GM21619 (cell line): ENCODE measurements around the gene OR8D2.

Experiments
- ATAC-seq: cut with Tn5 transposase; IDR thresholded peaks from one replicate; pipeline ENCODE4 v1.9.1; 2021; ENCODE audit not compliant: unreplicated experiment

Gene OR8D2, protein sequence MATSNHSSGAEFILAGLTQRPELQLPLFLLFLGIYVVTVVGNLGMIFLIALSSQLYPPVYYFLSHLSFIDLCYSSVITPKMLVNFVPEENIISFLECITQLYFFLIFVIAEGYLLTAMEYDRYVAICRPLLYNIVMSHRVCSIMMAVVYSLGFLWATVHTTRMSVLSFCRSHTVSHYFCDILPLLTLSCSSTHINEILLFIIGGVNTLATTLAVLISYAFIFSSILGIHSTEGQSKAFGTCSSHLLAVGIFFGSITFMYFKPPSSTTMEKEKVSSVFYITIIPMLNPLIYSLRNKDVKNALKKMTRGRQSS

DNA sequence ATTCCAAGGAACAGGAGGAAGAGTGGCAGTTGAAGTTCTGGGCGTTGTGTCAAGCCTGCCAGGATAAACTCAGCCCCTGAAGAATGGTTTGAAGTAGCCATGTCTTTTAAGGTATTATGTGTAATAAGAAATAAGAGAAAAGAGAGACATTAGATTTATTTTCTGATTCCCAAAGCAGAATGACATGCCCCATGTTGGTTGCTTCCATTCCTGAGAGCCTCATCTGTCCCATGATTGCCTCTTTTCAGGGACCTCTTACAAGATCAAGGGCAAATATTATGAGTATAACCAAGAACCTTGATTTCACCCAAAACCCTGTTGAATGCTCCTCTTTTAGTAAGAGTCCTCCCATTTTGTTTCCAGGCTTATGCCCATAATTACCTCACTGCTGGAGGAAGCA is at the start of gene OR8D2:
TSS of gene OR8D2 (minus strand) at position 101 of the 400 bp plus-strand sequence. CDS start at position 101, 0 bp downstream.
- ATAC-seq = no peak

DNA sequence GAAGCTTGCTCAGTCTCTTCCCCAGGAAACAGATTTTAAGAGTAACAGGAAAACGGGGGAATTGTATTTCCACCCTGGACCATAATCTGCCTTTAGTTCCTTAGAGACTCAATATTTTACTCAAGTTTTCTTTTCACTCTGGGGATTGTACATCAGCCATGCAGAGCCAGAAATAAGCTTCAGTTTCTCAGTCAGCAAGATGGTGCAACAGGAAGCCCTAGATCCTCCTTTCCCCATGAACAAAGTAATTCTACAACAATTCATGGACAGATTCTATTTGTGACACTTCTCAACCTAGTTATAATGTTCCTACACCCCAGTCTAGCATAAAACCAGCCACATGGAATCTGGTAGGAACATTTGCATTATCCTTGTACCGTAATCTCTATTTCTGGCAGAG is 39.6 kb upstream of the OR8D2 start:
- ATAC-seq = no peak

DNA sequence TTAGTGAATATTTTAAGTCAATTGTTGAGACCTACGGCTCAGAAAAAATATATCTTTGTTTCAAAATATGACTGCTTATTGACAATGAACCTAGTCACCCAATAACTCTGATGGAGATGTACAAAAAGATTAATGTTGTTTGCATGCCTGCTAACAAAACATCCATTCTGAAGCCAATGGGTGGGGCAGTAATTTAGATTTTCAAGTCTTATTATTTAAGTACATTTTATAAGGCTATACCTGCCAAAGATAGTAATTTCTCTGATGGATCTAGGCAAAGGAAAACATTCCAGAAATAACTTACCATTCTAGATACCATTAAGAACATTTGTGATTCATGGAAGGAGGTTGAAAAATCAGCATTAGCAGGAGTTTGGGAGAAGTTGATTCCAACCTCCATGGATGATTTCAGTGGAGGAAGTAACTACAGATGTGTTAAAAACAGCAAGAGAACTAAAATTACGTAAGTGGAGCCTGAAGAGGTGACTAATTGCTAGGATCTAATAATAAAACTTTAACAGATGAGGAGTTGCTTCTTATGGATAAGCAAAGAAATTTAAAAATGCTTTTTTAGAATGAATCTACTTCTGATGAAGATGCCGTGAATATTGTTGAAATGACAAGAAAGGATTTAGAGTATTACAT is 26.4 kb upstream of the OR8D2 start:
- ATAC-seq = no peak

DNA sequence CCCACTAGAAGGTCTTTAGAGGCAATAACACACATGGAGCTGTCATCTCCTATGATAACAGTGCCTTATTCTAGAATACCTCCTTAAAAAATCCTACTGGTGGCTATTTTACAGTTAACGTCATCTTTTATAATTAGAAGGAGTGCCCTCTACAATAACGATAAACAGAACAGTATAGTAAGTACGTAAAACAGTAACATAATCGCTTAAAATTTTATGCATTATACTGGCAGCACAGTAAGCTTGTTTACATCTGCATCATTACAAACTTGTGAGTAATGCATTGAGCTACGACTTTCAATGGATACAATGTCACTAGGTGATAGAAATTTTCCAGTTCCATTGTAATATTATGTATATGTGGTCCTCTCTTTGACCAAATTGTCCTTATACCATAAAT is 24.3 kb upstream of the OR8D2 start:
- no peak for ATAC-seq

DNA sequence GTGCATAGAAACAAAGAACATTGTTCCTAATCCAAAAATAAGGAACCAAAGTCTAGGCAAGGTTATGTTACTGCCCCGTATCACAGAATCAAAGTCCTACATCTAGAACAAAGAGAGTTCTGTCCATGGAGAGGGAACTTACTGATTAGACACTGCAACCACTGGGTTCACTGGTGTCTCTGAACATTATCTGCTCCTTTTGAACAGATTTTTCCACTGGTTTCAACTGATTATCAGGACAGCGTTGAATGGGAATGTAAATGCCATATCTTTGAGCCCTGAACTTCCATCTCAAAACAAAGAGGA is 20.1 kb upstream of the OR8D2 start:
- ATAC-seq = no peak

DNA sequence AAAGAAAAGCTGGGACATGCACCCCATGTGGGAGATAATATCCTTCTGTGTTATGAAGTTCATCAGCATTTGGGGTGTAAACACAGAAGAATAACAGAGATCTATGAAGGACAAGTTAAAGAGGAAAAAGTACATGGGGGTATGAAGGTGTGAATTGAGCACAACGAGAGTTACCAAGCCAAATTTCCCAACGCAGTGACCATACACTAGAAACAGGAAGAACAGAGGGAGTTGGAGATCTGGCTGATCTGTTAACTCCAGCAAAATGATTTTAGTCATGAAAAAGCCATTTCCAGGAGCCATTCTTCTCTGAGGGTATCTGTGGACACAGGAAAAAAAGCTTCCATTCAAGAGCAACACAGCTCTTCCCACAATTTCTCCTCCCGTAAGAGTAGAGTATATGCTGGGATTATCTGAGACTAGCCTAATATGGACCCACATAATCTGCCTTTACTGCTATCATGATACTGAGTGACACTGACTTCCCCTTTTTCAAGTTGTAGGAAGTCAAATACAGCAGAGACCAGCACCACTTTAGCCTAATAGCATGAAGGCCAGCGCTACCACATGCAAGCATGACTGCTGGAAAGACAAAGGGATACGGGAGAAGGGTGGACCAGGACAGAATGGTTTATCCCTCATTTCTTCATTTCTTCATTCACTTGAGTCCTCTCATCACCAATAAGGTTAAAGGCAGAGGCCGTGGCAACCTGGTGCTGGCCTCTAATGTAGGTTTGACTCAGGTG is 19.6 kb upstream of the OR8D2 start:
- no peak for ATAC-seq

DNA sequence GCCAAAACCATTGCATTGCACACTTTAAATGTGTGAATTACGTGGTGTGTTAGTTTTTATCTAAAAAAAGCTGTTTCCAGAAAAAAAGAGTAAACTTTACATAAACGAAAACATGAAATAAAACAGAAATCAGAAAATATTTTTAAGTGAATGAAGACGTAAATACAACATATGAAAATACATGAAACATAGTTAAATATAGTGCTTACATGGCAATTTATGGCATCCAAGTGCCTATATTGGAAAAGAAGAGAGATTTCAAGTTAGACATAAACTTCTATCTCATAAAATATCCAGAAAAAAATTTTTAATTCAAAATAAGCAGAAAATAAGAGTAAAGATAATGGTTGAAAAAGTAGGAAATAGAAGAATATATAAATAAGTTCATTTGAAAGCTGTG is 11.9 kb upstream of the OR8D2 start:
- no peak for ATAC-seq

DNA sequence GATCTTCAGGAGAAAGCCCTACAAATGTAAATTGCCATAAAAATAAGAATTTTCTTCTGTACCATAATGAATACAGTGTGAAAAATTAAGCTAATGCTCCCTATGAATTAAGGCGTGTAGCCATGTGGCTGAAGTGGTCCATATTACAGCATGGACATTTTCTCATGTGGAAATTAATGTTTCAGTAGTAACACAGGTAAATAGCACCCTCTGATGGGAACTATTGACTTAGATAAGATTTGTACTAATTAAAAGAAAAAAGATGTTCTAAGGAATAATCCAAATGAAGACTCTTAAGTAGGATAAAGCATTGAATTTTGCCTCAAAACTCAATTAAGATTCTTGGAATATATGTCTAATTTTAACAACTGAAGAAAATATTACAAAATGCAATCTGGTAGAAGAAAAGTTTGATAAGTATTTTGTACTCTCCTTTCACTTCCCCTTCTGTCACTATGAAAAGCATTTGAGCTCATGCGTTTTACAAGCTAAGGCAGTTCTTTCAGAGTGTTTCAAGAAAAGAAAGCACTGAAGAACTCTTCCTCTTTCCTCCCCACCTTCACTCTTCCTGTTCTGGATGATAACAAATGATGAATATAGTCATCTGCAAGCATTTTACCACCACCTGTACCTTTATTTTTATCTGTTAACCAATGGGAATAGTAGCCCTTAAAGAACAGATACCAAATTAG is 9.9 kb upstream of the OR8D2 start:
- peak; percentile 83 for ATAC-seq

DNA sequence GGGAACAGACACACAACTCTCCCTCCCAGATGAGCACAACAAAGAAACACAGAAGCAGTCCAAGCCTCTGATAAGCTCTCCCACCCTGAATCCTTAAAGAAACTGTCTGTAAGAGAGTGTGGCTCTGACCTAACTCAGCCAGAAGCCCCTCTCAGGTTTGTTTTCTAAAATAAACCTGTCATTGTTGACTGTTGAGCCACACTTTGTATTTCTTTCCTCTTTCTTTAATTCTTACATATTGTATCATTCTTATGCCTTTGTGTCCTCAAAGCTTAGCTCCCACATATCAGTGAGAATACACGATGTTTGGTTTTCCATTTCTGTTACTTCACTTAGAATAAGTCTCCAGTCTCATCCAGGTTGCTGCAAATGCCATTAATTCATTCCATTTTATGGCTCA is 7.8 kb upstream of the OR8D2 start:
- no peak for ATAC-seq

DNA sequence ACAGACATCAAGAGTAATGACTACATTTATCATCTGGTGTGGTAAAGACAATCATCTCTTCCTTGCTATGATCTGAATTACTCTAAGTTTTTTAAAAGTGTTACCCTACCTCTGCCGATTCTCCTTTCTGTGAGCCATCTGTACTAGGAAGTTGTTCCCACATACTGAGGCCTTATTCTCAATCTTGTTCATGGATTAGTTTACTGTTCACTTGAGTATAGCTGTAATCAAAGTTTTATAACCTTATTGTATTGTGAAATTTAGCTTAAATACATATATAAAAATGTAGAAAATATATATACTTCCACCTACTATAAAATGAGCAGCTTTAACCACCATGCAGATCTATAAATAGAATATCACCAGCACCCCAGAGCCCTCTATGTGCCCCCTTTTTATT is 2.4 kb upstream of the OR8D2 start:
- no peak for ATAC-seq

DNA sequence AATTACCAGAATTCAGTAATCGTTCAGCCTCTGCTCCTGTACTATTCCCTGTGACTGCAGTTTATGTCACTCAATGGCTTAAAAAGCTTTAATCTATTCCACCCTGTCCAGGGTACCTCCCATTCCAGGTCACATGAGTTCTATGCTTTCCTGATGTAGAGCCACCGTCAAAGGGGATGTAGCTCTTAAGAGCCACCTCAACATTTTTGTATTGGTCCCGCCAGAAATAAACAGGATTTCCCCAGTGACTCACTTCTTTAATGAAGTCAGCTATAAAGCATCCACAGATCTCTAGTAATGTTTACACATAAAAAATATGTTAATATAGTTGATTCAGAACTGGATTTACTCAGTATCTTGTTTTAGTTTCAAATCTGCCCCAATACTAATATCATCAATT is 4.9 kb downstream of the OR8D2 start:
- no peak for ATAC-seq

DNA sequence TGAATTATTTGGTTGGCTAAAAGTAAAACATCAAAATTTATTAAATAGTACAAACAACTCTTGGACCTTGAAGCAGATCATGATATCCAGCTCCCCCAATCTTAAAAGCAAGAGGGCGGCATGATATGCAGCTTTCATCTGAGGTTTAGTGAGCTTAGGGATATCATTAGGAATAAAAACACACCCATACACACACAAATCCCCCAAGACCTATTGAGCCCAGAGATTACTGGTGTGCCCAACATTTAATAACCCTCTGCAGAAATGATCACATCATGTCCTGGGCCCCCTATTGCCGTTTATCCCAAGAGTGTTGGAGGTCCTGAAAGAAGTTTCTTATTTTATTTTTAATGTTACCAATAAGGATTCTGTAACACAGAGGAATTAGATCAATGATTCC is 6.1 kb downstream of the OR8D2 start, which contains the start of gene OR8D1:
TSS of gene OR8D1 (minus strand) at position 101 of the 400 bp plus-strand sequence. CDS start 3,183 bp downstream, outside the sequence.
- ATAC-seq = no peak

DNA sequence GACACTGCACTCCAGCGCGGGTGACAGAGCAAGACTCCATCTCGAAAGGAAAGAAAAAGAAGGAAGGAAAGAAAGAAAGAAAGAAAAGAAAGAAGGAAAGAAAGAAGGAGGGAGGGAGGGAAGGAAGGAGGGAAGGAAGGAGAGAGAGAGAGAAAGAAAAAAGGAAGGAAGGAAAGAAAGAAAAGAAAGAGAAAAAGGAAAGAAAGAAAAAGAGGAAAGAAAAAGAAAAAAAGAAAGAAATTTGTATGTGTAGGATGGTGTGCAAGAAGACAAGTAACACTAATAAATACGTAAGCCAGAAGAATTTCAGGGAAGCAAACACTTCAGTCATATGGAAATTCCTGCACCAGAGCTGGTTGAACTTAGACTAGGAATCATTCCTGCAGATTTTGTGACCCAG is 6.9 kb downstream of the OR8D2 start:
- no peak for ATAC-seq

DNA sequence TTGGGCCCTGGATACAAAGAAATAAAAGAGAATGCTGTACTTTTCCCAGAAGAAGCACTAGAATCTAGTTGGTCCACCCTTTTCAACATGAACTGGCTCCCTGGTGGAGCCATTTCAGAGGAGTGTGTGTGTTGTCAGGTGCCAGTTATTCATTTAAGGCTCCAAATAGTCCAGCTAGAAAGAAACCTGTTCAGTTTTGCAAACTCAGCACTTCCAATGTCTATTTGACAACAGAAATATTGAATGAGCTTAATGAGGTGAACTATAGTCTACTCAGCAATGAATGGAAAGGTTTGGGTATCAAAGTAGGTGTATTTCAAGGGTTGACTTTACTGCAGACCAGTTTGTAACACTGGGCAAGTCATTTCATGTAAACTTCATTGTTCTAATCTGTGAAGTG is 8.3 kb downstream of the OR8D2 start:
- ATAC-seq = no peak

DNA sequence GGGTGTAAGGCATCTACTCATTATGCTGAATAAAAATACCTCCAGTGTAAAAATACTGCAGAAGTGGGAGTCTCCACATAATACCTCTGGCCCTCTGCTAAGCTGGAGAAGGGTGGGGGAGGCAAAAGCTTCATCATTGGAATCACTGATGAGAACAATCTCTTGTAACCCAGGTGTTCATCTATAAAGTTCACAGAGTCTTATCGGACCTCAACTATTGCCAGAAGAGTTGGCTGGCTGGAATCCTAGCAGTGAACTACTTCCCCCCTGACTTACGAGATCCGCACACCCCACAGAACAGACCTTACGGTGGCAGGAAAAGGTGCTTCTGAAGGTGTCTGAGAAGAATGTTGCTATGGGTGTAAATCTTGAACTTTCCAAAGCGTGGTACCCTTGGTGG is 8.7 kb downstream of the OR8D2 start:
- ATAC-seq = no peak

DNA sequence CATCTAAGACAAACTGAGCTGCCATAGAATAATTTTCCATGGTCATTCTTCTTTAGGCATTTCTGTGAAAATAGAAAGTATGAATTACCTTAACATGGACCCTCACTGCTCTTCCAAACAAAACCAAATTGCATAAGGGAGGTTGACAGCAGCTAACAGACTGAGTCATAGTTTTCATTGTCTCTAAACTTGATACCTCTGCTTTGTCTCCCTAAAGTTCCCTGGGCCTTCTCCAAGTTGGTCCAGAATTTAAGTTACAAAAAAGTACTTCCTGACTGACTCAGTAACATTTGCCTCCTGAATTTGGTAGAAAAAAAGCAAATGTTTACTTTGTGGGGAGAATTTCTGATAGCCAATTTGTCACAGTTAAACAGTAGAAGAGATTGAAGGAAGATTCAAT is 9.3 kb downstream of the OR8D2 start:
- no peak for ATAC-seq

DNA sequence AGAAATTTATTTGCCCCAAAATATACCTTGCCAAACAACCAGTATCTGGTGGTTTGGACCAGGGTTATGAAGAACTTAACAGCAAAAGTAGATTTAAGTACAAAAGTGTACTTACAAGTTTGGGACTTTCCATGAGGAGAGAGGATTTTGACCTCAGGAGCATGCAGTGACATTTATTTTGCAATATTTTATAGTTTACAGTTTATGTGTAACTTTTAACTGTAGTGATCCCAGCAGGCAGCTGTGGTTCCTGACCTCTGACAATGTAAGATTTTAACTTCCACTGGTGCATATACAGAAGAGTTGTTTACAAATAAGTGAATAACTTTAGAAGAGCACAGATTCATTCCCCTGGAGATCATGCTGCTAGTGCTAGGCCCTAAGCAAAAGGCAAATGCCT is 12.9 kb downstream of the OR8D2 start:
- ATAC-seq = no peak

DNA sequence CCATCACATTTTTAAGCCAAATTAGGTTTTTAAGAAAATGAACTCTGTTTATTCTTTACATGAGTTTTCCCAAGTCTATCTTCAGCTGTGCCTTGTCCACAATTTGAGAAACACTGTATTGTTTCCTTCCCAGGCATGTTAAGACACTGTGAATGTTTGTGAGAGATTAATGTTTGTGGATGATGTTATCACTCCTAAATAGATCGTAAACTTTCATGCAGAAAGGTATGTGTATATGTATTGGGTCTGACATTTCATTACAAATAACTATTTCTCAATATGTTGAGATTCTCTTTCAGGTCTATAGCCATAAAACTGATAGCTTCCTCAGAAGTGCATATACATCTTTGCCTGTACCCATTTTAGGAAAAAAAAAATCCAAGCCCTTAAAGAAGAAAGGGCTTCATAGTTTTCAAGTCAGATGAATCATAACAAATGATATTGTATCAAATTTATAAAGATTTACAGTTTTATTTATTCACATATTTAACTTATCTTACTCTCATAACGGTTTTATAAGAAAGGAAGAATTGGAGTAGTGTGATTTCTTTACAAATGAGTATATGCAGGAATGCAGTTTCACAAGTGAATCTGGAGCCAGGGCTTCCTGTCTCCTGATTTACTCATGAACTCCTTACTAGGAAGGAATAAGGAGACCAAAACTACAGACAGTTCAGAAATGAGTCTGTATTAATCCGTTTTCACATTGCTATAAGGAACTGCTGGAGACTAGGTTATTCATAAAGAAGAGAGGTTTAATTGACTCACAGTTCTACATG is 17.5 kb downstream of the OR8D2 start:
- no peak for ATAC-seq

DNA sequence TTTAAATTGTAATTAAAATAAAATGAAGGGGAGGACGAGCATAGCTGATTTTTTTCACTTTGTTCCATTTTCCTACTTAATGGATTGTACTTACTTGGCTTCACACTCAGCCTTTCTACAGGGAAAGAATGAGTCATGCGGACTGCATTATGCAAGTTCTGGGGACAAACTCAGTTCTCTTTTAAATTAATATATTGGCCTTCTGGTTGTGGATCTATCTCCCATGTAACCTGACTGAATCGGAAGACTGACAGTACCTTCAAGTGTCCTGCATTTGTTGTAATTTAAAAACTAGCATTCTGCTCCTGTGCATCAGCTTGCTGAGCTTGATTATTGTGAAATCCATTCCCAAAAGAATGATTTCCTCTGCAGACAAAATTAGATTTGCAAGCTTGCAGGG is 18.4 kb downstream of the OR8D2 start:
- ATAC-seq = no peak

DNA sequence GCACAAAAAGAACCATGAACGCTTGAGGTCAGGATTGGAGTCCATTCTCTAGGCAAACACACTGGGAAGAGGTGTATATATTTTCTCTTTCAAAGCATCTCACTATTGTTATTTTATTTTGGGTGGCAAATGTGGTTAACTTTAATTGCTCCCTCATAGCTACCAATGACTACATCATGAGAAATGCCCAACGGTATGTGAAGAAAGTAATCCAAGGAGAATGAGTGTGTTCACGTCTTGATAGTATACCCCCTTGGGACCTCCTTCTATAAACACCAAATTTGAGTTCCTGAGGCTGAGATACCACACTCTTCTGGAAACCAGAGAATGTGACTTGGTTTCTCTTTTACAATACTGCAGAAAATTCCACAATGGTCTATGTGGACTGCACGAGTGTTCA is 22.1 kb downstream of the OR8D2 start:
- ATAC-seq = no peak

DNA sequence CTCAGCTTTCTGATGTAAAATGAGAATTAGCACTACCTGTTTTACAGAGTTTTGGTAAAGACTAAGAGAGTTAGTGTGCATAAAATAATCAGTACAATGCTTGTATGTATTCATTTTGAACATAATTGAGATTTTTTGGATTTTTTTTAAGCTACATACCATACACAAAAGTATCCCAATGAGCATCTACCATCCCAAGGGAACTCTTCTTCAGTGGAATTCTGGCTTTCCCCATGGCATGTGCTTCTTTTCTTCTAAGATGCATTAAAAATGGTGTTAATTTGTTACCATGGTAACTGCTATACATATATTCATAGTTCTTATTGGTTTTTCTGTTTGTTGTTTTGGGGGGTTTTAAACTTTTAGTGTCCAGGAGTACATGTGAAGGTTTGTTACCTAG is 24.0 kb downstream of the OR8D2 start:
- no peak for ATAC-seq
